ENCODE data around the gene C1orf116.

C1orf116 gene

DNA sequence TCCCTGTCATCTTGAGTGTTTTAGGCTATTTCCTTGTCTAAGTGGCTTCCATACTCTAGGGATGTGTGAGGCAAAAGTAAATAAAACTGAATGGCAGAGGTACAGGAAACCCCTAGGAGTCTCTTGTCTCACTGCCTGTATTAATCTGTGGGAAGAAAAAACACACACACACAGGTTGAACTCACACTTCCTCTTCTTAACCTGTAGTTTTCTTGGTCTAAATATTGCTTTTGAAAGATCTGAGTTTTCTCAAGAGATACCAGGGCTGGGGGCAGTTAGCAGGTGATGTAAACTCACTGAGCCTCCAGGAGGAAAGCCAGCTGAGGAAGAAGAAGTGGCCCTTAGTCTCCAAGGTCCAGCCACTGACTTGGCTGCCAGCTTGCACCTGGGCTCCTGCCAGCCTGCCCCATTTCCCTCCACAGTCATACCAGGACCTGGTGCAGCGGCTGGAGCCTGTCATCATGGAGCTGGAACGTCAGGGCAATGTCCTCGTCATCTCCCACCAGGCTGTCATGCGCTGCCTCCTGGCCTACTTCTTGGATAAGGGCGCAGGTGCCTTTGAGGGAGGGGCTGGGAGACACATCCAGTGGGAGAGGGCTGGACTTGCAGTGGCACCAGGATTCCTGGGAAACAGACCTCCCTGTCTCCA is 37.4 kb upstream of the C1orf116 start:
- TF ChIP-seq ZNF274 (IDR thresholded peaks at IDR 0.05; ENCODE audit: low read depth, low read length): no peak
- H3K4me3 ChIP-seq (ENCODE audit: low read length): no peak overlapping the region

- no peak overlapping the region for H3K4me3 ChIP-seq (ENCODE audit: low read length)
- no peak for TF ChIP-seq ZNF274 (IDR thresholded peaks at IDR 0.05; ENCODE audit: low read depth, low read length)
Observed at GRCh38 chr1:207069061-207069460, 36.5 kb upstream of the C1orf116 start.

DNA sequence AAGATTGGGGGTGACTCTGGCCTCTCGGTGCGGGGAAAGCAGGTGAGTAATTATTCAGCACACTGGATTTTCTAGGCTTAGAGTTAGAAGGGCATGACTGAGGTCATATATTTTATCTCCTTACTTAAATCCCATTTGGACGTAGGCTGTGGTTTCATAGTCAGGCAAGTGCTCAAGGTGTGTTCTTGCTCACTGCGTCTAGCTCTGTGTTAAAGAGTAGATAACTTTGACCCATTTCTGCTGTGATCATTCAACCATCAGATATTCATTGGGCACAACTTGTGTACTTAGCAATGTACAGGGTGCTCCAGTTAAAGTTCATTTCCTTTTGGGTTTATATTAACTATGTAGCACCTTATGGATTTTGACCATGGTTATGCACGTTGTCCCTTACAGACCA is 35.1 kb upstream of the C1orf116 start:
- no peak overlapping the region for H3K4me3 ChIP-seq (ENCODE audit: low read length)
- no peak for TF ChIP-seq ZNF274 (IDR thresholded peaks at IDR 0.05; ENCODE audit: low read depth, low read length)

DNA sequence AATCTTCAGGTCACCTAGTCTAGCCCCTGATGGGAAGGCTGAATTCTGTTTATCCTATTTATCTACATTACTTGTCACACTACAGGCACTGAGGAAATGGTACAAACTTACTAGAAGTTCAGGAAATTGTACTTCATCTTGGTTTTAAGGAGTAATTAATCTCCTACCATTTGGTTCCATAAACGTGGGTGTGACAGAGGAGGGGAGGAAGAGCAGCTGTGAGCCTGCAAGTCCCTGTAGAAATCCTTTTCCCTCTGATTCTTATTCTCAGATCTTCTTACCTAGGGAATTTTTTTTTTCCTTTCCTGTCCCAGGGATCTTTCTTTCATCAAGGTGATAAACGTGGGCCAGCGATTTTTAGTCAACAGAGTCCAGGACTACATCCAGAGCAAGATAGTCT is 34.6 kb upstream of the C1orf116 start:
- no peak overlapping the region for H3K4me3 ChIP-seq (ENCODE audit: low read length)
- TF ChIP-seq ZNF274 (IDR thresholded peaks at IDR 0.05; ENCODE audit: low read depth, low read length): no peak

DNA sequence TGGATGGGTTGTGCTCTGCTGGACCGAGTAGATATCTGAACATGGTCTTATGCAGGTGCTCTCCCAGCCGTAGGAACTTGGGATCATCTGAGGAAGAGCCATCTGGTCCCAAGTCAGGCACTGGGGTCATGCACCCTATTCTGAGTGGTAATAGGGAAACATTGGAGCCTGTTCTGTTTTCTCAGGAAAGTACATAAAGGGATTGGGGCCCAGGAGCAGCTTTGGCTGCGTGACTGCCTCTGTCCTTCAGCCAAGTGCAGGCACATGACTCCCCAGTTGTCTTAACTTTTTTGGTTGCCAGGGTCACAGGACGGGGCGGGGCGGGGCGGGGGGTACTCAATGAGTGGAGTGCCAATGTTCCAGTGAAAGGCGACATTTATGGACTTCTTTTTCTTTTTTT is 32.0 kb upstream of the C1orf116 start:
- no peak overlapping the region for H3K4me3 ChIP-seq (ENCODE audit: low read length)
- TF ChIP-seq ZNF274 (IDR thresholded peaks at IDR 0.05; ENCODE audit: low read depth, low read length): no peak

DNA sequence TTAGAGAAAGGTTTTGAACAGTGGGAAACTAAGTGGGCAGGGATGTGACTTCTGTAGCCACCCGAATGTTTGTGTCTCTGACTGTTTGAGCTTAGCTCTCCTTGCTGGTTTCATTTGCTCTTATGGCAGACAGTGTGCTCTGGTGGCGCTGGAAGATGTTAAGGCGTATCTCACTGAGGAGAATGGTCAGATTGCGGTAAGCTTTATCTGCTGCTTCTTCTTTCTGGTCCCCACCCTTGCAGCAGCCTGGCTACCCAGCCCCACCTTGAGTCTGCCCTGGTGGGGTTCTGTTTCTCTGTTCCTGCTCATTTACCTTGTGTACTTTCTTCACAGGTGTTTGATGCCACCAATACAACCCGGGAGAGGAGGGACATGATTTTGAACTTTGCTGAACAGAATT is 30.5 kb upstream of the C1orf116 start:
- H3K4me3 ChIP-seq (ENCODE audit: low read length): no peak overlapping the region
- TF ChIP-seq ZNF274 (IDR thresholded peaks at IDR 0.05; ENCODE audit: low read depth, low read length): no peak

DNA sequence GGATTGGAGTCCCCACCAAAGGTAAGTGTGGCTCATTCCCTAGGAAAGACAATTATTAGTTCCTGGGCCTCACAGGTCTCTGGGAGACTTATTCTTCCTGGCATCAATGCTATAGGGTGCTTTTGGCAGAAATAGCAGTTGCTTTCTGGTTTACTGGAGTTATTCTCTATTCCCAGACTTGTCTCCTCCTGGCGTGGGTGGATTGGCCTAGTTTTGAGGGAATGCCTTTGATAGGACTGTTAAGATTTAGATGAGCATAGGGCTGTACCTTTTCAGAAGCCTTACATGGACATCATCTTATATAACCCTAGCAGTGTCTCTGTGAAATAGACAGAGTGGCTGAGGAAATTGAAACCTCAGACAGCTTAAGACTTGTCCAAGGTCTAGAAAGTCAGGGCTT is 29.5 kb upstream of the C1orf116 start:
- no peak overlapping the region for H3K4me3 ChIP-seq (ENCODE audit: low read length)
- TF ChIP-seq ZNF274 (IDR thresholded peaks at IDR 0.05; ENCODE audit: low read depth, low read length): no peak

GRCh38 chr1:207060596-207060995 is 28.0 kb upstream of the C1orf116 start:
- TF ChIP-seq ZNF274 (IDR thresholded peaks at IDR 0.05; ENCODE audit: low read depth, low read length): no peak
- no peak overlapping the region for H3K4me3 ChIP-seq (ENCODE audit: low read length)

DNA sequence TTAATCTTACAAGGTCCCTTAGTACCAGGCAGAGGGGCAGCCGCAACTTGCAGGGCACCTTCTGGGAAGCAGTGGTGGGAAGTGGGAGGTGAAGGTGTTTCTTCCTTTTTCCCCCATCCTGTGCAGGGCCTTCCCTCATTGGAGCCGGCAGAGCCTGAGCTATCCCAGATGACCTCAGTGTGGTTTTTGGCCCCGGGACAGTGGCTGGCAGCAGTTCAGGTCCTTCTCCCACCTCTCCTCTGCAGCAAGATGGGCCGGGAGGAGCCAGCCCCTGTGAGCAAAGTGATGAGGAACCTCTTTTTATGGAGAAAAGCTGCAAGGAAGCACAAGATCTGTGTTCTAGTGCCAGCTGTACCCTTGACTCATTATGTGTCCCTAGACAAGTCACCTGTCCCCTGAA is 27.3 kb upstream of the C1orf116 start:
- no peak for TF ChIP-seq ZNF274 (IDR thresholded peaks at IDR 0.05; ENCODE audit: low read depth, low read length)
- no peak overlapping the region for H3K4me3 ChIP-seq (ENCODE audit: low read length)

DNA sequence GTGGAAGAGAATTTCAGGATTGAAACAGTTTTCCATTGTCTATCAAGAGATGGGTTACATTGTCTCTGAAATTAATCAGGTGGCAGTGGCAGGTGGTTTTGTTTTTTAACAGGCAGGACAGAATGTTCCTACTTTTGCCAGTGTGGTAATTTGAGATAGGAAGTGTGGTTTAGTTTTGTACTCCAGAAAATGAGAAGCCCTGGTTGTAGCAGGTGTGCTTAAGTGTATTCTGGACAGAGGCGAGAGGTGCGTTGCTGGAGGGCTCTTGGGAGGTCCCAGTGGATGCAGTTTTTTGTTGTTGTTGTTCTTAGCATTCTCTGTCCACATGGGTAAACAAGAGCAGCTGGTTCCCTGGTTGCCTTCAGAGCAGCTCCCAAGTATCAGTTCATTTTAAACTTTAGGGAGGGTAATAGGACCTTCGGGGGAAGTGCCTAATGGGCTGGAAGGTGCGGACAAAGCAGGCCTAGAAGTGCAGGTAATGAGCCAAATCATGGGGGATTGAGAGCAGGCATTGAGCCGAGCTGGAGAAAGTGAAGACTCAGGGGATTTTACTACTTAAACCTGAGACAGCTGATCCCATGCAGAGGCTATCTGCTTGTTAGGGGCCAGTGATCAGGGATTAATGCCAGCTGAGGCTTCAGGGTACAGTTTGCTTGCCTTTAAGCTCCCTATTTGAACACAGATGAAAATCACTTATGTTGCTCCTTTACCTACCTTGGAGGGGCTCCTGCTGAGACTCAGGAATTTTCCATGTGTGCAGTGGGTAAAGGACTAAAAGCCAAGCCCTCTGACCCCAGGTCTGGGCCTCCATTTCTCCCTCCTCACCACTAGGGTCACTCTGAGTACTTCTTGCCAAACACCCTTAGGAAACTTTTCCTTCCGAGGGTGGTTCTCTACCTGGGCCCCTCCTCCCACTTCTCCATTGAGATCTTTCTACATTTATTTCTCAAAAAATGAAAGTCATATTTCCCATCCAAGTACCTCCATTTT is 26.6 kb upstream of the C1orf116 start:
- H3K4me3 ChIP-seq (ENCODE audit: low read length): no peak overlapping the region
- no peak for TF ChIP-seq ZNF274 (IDR thresholded peaks at IDR 0.05; ENCODE audit: low read depth, low read length)

DNA sequence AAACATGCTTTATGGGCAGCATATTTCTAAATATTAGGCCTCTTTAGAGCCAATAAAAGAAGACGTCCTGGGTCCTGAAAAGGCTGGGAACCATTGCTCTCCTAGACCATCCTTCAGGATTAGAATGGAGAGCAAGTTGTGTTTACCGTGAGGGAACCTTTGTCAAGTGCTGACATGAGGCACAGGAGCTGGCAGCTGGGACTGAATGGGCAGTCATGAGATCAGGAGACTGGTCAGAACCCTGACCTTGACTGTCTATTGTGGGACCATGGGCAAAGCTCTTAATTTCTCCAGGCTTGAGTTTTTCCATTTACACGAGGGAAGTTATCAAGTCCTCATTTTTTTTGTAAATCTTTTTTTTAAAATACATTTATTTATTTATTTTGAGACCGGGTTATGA is 25.7 kb upstream of the C1orf116 start:
- no peak for TF ChIP-seq ZNF274 (IDR thresholded peaks at IDR 0.05; ENCODE audit: low read depth, low read length)
- no peak overlapping the region for H3K4me3 ChIP-seq (ENCODE audit: low read length)

- H3K4me3 ChIP-seq (ENCODE audit: low read length): no peak overlapping the region
- no peak for TF ChIP-seq ZNF274 (IDR thresholded peaks at IDR 0.05; ENCODE audit: low read depth, low read length)
Observed at GRCh38 chr1:207056673-207057072, 24.1 kb upstream of the C1orf116 start.

DNA sequence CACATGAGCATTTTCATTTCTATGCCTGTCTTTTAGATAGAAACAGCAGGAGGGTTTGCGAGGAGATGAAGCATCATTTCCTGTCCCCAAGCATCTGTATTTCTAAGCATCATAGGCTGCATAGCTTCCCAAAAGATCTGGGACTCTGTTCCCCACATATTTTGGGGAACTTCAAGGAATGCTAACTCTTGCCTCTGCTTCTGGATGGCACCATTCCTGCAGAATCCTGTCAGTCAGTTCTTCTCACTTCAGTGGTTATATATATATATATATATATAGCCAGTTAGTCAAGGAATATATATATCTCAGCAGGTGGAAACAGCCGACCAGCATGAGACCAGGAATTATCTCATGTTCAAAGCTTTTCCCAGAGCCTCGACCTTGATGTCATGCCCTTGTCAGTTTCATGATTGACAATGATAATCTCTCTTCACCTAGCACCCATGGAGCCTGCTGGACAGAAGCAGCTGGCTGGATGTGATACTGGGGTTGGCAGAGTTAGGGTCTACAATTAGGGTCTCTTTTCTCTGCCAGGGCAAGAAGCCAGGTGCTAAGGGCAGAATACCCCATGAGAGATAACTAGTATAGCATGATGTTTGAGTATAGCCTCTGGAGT is 22.9 kb upstream of the C1orf116 start:
- TF ChIP-seq ZNF274 (IDR thresholded peaks at IDR 0.05; ENCODE audit: low read depth, low read length): no peak
- H3K4me3 ChIP-seq (ENCODE audit: low read length): no peak overlapping the region

- no peak for TF ChIP-seq ZNF274 (IDR thresholded peaks at IDR 0.05; ENCODE audit: low read depth, low read length)
- no peak overlapping the region for H3K4me3 ChIP-seq (ENCODE audit: low read length)
Observed at GRCh38 chr1:207054491-207054890, 21.9 kb upstream of the C1orf116 start.
